ENCODE measurements around the gene NHLRC1.

NHLRC1 gene

DNA sequence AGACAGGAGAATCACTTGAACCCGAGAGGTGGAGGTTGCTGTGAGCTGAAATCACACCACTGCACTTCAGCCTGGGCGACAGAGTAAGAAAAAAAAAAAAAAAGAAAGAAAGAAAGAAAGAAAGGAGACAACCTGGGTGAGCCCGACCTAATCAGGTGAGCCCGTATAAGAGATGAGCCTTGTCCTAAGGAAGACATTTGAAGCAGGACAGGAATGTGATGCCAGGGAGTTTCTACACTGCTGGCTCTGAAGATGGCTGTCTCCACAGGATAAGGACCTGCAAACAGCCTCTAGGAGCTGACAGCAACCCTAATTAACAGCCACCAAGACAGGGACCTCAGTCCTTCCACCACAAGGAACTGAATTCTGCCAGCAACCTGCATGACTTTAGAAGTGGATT, 41.9 kb downstream of the NHLRC1 start:
- no peak for FAIRE-seq

DNA sequence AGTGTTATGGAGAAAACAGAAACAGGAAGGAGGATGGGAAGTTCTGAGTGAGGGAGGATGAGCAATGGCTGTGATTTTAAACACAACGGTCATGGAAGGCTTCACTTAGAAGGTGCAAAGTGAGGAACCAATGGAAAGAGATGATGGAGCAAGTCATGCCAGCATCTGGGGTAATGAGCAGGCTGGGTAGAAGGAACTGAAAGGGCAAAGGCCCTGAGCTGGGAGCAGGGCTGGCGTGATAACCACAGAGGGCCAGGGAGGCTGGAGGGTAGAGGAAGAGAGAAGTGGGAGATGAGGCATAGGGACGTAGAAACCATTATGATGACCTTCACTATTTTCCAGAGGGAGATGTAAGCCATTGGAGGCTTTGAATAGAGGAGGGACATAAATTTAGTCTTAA, 43.6 kb downstream of the NHLRC1 start:
- no peak for FAIRE-seq

DNA sequence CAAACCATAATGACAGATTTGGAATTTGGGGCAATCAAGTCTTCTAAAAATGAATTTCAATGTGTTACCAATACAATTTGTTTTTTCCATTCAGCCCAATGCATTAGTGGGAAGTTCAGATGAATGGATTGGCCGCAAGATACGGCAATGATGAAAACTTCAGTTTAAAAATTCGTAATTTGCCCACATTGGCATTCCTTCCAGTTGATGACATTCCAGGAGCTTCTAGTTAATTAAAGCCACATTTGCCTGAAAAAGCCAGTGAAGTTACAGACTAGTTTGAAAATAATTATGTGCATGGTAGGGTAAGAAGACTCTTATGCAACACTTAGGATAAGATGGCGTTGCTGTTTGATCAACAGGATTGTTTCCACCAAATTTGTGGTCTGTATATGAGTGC, 46.2 kb downstream of the NHLRC1 start:
- no peak for FAIRE-seq

DNA sequence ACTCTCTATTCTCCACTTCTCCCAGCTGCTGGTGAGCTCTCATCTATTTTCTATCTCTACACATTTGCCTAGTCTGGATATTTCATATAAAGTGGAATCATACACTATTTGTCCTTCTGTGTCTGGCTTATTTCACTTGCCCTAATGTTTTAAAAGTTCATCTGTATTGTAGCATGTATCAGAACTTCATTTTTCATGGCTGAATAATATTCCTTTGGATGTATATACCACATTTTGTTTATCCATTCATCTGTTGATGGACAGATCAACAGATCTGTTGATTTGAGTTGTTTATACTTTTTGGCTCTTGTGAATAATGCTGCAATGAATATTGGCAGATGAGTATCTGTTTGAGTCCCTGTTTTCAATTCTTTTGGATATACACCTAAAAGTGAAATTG, 49.6 kb downstream of the NHLRC1 start:
- FAIRE-seq, result no peak

GRCh38 chr6:18070486-18070885, 52.0 kb downstream of the NHLRC1 start:
- no peak for FAIRE-seq
